ENCODE data around the gene RBM20.

GRCh38 chr10:110691139-110691538, 47.0 kb downstream of the RBM20 start:
- TF ChIP-seq CTCF (conservative IDR thresholded peaks at IDR 0.05) (no peak), EZH2 (IDR thresholded peaks at IDR 0.05; ENCODE audit: low read depth) (no peak)

All from PC-9 (cell line).